Right ventricle myocardium superior (tissue), 1 donor: Measurements from ENCODE around the gene ZFPL1. TPM values are rescaled to one million over a fixed set of nuclear protein-coding genes. Genes with fewer than 3 reads are reported as not detected.

Source experiments
- ATAC-seq: fragments of 200-7000 bp; cut with Tn5 transposase; one replicate; pipeline ENCODE4 v1.9.1; 2020; ENCODE audit warnings: mild to moderate bottlenecking; ENCODE audit not compliant: poor library complexity
- DNase-seq: peaks from one replicate; pipeline ENCODE4 v3.0.0-alpha.2; 2020
- intact Hi-C: fragments of 100-400 bp; cut with DNase I; formaldehyde crosslinking; loops from one replicate; pipeline ENCODE4 v1.11.2; 2022
- total RNA-seq: library from RNA; stranded (reverse); fragmentation: NEBNext Ultra II Directional; extraction: Animal tissue kit (Norgen Biotek cat#: 25700); gene quantifications from one replicate; pipeline ENCODE4 v1.2.1, GENCODE V29; 2021
- donor health status: DM: no; HTN: yes; CAD: no; lungs with severe emphysema.

ZFPL1 gene
- total RNA-seq, 1 donor from 2014 or later = 19.9 TPM

DNA sequence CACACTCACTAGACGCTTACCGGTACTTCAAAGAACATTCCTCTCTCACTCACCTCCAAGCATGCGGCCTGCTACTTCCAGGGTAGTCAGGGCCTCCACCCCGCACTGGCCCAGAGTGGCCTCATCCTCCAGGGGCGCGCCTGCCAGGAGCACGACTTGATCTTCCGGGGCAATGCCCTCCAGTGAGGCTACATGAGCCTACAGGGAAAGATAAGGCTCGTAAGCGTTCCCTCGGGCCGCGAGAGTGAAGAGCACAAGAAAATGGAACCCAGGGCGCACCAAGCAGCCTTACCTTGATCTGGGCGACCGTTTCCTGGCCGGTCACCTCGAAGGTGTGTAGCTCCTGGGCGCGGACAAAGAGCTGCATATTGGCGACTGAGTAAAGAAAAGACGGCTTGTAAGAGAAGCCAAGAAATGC, 37.4 kb downstream of the ZFPL1 start:
- no peak for ATAC-seq
- no peak for DNase-seq
- intact Hi-C loops = no loop called here

DNA sequence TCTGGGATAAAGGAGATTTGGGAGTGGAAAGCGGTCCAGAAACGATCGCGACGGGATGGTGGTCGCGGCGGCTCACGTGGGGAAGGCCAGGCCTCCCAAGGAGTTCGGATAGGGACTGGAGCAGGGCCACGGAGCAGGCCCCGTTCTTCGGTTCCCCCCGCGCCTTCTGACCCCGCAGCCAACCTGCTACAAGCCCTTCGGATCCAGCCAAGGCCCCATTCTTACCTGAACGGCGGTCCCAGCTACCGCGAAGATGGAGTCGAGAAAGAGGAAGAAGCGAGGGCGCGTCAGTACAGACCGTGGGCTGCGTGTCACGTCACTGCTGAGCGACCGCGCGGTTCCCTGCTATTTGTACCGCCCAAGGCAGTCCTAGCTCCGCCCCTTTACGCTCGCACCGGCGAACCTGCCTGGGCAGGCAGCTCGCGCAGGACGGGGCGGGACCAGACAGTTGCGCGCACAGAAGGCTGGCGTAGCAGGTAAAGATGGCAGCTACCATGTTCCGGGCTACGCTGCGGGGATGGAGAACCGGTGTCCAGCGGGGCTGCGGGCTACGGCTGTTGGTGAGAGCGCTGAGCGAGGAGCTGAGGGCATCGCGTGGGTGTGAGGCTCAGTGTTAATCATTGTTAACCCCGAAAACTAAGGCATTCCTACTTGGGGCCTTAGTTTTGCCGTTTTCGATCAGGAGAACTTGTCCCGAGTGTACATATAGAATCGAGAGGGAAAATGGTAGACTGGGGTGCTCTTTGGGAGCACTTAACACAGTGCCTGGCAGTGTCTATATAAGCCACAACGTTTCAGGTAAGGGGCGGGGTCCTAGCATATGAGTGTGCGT, 38.1 kb downstream of the ZFPL1 start, which contains the start of the genes FAU and MRPL49:
TSS of gene FAU (minus strand) at position 270 of the 832 bp plus-strand sequence. CDS start 321 bp downstream, outside the sequence.
TSS of gene MRPL49 (plus strand) at position 457 of the 832 bp plus-strand sequence. CDS start at position 483, 26 bp downstream.
- intact Hi-C loops = no loop called here
- peak; percentile 90 for ATAC-seq
- DNase-seq = peak; percentile 99

DNA sequence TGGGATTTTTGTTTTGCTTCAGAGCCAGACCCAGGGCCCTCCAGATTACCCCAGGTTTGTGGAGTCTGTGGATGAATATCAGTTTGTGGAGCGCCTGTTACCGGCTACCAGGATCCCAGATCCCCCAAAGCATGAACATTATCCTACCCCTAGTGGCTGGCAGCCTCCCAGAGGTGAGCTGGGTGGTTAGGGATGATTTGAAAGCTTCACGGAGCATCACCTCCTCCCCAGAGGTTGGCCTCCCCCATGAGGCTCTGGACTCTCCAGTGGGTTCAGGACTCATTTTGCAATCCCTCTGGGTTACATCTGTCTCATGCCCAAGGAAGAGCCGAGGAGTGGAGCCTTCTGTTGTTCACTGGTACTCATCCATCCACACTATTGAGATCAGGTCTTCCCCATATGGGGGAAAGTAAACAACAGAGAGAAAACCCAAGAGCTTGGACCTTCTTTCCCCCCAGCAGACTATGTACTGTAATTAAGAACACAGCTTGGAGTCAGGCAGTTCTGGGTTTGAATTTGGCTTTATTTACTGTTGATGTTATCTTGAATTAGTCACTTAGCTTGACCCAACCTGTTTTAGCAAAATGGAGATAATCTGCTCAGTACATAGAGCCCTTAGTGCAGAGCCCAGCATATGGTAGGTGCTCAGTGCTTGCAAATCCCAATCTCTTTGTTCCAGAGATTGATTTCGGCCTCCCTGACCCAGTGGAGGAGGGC, 40.6 kb downstream of the ZFPL1 start:
- no peak for ATAC-seq
- DNase-seq = no peak
- intact Hi-C loops = no loop called here

DNA sequence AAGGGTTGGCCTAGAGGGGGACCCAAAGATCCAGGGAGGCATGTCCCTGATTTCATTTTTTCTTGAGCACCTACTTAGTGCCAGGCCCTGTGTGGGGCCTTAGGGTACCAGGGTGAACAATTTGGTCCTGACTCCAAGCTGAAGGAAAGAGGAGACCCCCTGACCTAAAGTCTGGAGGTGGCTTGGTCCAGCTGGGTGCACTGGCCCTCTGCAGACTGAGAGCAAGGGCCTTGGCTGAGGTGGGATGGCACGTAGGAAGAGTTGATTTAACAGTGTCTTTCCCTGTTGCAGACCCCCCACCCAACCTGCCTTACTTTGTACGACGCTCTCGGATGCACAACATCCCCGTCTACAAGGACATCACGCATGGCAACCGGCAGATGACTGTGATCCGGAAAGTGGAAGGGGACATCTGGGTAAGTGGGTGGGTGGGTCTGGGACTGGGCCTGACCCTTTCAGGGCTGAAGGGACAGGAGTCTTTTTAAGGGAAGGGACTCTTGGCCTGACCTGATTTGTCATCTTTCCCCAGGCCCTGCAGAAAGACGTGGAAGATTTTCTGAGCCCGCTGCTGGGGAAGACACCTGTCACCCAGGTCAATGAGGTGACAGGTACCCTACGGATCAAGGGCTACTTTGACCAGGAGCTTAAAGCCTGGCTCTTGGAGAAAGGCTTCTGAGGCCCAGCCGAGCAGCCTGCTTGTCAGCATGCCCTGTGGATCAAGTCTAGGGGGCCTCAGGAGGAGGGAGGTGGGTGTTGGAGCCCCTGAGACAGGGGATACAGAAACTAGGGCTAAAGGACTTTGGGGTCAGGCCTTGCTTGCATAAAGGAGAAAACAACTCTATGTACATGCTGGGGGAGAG, 41.4 kb downstream of the ZFPL1 start:
- intact Hi-C loops = no loop called here
- no peak for DNase-seq
- ATAC-seq = no peak

DNA sequence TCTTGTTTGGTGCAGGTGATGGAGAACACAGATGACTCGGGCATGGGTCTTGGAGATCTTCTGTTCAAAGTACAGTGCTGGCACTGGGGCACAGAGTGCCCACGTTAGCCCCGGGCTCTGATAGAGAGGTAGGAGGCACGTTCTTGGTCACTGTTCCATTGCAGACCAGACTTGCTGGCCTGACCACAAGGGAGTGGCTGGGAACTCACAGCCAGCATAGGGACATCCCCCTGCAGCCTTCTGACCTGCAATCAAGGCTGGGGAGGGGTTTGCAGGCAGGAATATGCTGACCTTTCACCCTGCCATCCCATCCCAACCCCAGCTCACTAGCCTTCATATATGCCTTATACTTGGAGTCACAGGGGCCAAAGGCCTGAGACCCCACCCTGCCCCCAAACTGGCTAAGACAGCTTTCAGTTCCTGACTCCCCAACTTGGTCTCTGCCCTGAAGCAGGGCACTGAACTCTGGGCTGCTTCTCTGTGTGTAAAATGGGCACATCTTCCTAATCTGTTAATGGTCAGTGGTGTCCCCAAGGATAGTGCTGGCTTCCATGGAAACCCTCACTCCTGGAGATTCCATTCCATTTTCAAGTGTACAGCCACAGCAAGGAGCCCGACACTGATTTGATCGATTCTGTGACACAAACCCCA, 42.7 kb downstream of the ZFPL1 start:
- DNase-seq (no peak), ATAC-seq (no peak)
- intact Hi-C loops = no loop called here

DNA sequence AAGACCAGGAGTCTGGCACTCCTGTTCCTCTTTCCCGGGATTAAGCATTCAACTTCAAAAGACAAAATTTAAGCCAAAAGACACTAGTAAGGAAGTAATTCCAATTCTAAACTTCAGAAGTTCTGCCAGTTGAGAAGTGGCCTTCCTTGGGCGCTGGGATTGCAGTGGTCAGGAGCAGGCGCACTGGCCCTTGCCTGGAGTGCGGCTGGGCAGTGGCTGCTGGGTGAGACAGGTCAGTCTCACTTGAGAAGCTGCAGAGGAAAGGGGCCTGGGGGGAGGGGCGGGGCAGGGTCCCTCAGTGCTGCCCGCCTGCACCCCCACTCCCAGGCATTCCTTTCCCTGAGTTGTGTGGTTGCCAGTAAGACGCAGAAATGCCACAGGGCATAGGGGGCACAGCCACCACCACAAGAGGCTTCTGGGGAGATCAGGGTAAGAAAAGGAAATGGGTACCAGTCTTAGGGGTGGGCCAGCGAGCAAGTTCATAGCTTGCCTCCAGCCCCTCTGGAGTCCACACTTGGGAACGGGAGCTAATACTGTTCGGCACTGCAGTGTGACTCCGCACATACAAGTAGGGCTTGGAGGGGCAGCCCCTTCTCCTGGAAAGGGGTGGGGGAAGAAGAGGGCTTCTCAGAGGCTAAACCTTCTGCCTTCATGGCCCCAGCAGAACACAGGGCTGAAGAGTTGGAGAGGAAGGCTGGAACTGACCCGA, 43.6 kb downstream of the ZFPL1 start:
- no peak for DNase-seq
- ATAC-seq = no peak
- intact Hi-C loops = no loop called here

DNA sequence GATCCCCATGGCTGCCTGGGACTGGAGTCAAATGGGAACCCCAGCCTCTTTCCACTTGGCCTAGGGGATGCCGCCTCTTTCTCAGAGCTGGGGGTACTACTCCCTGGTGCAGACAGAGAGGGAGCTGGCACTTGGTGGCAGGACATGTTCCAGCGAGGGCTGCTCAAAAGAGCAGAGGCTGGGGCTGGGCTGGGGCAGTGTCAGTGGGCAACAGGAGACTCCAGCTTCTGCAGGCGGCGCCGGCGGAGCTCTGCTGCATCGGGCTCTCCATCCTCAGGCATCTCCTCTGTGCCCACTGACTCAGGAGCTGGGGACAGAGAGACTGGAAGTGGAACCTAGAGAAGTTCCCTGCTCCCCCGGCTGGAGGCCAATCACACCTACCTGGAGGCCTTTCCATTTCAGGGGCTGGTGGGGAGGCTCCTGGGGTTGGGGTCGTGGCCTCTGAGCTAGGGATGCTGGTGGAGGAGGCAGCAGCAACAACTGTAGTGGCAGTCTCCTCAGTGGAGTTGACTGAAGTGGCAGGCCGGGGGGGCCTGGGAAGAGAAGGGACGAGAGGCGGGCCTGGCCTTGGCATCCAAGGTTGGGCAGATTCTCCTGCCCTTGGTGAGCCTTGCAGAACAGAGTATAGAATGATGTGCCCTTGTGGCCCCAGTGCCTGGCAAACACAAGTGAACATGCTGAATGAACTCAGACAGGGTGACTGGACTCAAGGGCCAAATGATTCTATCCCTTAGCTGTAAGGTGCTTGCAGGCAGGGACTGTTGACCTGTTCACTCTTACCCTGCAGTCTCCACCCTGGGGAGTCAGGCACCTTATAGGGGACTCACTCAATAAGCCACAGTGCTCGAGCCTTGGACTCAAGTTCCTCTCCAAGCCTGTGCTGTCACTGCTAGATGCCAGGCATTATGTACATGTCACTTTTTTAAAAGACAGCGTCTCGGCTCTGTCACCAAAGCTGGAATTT, 44.4 kb downstream of the ZFPL1 start:
- ATAC-seq (no peak), DNase-seq (no peak)
- intact Hi-C loops = no loop called here

DNA sequence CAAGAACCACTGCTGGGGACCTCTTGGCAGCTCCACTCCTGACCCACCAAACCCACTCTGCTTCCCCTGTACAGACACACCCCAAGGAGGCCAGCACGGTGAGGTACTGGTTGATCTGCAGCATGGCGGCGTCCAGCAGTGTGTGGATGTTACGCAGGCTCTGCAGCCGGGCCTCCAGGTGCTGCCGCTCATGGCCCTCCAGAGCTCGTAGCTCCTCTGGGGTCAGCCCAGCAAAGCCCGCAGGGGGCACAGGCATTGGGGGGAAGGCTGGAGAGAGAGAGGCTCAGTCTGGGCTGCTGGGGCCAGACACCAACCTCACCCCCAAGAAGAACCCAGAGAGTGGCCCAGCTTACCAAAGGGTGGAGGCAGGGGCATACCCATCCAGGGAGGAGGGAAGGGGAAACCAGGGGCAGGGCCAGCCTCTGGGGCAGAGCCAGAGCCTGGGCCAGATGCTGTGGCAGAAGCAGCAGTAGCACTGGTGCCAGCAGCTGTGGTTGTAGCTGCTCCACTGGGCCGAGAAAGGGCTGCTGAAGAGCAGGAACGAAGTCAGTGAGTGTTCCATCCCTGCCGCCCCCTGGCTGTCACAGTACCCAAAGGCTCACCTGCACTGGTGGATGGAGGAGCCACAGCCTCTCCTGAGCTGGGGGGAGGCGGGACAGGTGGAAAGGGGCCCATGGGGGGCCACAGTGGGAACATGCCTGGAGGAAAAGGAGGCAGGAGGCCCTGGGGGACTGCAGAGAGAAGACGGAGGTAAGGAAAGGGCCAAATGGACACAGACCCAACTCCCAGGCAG, 45.8 kb downstream of the ZFPL1 start:
- no peak for ATAC-seq
- DNase-seq = no peak
- intact Hi-C loops = no loop called here

DNA sequence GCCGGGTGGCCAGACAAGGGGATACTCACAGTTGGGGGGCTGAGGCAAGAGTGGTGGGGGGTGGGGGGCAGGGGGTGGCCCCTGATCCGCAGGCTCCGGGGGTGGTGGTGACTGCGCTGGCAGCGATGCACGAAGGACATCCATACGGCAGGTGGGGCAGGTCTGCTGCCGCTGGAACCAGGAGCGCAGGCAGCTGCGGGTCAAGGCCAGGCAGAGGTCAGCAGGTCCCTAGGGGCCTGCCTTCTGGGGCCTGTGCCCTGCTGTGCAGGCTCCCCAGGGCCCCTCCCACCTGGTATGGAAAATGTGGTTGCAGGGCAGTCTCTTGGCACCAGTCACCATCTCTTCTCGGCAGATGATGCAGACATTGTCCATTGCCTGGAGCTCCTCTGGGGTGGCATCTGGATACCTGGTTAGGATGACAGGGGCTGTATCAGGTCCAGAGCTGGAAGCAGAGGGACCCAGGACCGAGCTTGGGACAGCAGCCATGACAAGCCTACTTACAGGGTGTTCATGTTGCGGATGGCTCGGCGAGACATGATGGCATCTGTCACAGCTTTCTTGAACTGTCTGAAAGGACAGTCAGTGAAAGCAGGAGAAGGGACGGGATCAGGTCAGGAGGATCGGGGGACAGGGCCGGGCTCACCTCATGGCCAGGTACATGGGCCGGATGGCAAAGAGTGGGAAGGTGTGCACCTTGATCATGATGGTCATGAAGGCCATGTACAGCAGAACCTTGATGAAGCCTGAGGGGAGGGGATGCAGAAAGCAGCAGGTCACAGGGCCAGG, 46.8 kb downstream of the ZFPL1 start:
- ATAC-seq (no peak), DNase-seq (no peak)
- intact Hi-C loops = no loop called here

DNA sequence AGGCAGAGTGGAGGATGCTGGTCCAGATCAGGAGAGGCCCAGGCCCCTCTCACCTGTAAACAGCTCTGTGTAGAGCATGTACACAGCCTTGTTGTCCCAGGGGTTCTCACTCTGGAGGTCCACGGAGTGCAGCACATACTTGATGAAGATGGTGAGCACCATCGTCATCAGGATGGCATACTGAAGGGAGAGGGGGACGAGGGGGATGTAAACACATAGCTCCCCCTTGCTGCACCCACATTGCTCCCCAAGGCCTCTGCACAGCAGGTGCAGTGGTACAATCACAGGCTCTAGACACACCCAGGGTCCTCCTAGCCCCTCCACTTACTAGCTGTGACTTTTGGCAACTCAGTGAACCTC, 47.4 kb downstream of the ZFPL1 start:
- DNase-seq (no peak), ATAC-seq (no peak)
- intact Hi-C loops = no loop called here

DNA sequence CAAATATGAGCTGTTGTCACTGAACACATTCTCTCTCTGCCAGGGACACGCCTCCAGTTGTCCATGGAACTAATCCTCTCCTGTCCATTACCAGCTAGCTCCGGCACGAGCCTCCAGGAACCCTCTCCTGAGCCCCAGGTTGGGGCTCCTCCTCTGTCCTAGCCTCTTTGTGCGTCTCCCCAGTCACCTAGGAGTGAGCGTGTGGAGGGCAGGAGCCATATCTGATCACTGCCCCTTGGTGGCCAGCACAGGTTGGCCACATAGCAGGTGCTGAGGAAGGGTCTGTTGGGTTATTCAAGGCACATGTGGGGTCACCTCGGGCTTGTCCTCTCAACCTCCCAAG, 47.8 kb downstream of the ZFPL1 start:
- intact Hi-C loops = no loop called here
- ATAC-seq (no peak), DNase-seq (no peak)

DNA sequence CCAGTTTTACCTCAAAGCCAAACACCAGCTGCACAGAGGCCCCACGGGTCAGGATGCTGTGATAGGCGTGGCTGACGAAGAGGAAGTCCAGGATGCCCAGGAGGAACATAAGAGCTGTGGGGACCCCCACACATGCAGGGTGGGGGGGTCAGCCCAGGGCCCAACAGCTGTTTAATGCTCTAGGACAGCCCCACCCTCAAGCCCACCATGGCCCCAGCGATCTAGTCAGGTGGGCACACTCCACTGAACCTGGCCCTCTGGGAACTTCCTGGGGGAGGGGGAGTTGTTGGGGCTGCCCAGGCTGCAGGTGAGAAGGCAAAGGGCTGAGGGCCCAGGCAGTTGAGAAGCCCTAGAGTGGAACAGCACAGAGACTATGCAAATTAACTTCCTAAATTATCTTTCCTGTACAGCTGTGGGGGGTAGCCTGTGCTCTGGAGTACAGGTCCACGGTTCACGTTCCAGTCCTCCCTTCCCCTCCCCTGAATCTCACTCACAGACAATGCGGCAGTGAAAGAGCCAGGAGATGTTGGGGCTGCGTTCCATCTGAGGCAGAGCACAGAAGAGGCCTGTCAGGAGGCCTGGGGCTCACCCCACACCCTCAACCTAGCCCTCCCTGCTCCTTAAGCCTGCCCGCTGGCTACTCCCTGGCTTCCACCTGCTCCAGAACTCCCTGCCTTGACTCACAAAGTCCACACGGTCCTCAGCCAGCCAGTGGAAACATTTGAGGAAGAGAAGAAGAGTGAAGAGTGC, 48.4 kb downstream of the ZFPL1 start:
- DNase-seq (no peak), ATAC-seq (no peak)
- intact Hi-C loops = no loop called here

DNA sequence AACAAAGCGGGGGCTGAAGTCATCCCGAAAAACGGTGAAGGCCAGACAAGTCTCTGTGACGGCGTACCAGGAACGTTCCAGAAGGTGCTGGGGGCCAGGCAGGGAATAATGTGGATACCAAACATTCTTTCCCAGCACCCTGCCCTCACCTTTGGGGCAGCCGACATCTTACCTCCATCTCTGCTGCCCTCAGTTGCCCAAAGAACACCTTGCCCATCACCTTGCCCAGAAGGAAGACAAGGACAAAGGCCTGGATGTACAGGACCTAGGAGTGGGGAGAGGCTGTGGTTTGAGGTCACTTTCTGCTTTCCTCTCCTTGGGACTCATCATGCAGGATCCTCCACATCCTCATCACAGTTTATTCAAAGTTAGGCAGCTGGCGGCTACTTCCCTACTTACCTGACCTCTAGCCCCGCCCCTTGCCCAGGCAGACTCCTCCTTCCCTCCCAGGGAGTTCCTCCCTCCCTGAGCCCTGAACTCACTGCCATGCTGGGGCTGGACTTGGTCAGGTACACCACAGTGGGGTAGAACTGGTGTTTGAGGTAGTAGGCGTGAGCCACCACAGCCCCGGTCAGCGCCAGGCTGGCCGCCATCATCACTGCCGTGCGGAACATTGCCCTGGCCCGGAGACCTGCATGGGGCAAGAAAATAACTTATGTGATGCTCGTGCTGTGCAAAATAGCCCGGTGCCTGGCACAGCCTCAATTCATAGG, 49.1 kb downstream of the ZFPL1 start:
- DNase-seq = no peak
- ATAC-seq = no peak

DNA sequence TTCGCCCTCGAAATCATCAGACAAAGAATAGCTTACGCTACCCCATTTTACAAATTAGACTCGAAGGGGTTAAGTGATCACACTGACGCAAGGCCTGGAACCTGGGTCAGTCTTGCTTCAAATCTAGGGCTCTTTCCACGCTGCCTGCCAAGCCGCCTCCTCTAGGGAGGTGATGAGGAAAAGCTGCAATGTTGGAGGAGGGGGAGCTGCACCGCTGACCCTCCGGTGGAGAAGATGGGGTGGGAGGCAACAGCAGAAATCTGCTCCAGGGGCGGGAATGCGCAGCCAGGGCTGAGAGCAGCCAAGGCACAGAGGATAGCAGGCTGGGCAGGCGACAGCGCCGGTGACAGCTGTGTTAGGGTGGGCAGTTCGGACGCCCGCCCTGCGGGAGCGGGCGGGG, 49.7 kb downstream of the ZFPL1 start:
- DNase-seq (peak; percentile 72), ATAC-seq (no peak)
- intact Hi-C loops = no loop called here

More for the DNA sequence above, 49.1 kb downstream of the ZFPL1 start:
- intact Hi-C loops = no loop called here
